Vagina (tissue), 2 donors: Measurements from ENCODE around the gene ANGEL1.

Source experiments
- CTCF ChIP-seq, 3 experiments: fragments of 450-650 bp in 2 of 3; fragments of 200-600 bp in 1 of 3; sonication (generic) in 1 of 3; IDR thresholded peaks; one replicate each; pipeline ENCODE4 v1.5.1; 2017 to 2019; ENCODE audit warnings: antibody characterized with exemption in 3 of 3, mild to moderate bottlenecking in 2 of 3, moderate library complexity in 2 of 3
- POLR2AphosphoS5 ChIP-seq, 2 donors: sonication (generic); formaldehyde crosslinking; IDR thresholded peaks; one replicate each; pipeline ENCODE4 v1.9.0; 2017; ENCODE audit warnings: antibody characterized with exemption in 2 of 2, mild to moderate bottlenecking in 2 of 2, low read depth in 1 of 2; ENCODE audit not compliant: insufficient read depth in 1 of 2

GRCh38 chr14:76755610-76756370, 56.9 kb downstream of the ANGEL1 start:
- TF ChIP-seq POLR2AphosphoS5 (IDR thresholded peaks at IDR 0.05; ENCODE audit: insufficient read depth in 1 of 2, low read depth in 1 of 2) (no peak), CTCF (IDR thresholded peaks at IDR 0.05) (no peak)
